Brain microvascular endothelial cell (primary cell): Measurements from ENCODE around the gene CCDC33.

ENCODE experiments used
- DNase-seq: peaks from one replicate; pipeline ENCODE4 v3.0.0-alpha.2; 2020
- H3K27ac ChIP-seq: fragments of 250-450 bp; sonication (Bioruptor Pico); 2 replicates; pipeline ENCODE4 v1.5.1; 2020; ENCODE audit warnings: mild to moderate bottlenecking, moderate library complexity
- H3K27me3 ChIP-seq: fragments of 250-450 bp; sonication (Bioruptor Pico); replicated peaks from 2 replicates; pipeline ENCODE4 v1.5.1; 2020; ENCODE audit warnings: mild to moderate bottlenecking
- H3K36me3 ChIP-seq: fragments of 250-450 bp; sonication (Bioruptor Pico); replicated peaks from 2 replicates; pipeline ENCODE4 v1.5.1; 2020; ENCODE audit warnings: mild to moderate bottlenecking
- H3K4me3 ChIP-seq: 2 replicates; pipeline ENCODE4 v1.5.1; 2011; ENCODE audit warnings: low read depth, mild to moderate bottlenecking, control low read depth, low read length, moderate library complexity
- CTCF ChIP-seq: IDR thresholded peaks from 2 replicates; pipeline ENCODE4 v1.5.1; 2011; ENCODE audit warnings: low read depth, mild to moderate bottlenecking, moderate library complexity, low read length, control low read depth, inconsistent platforms; ENCODE audit errors: missing control alignments
- in situ Hi-C: cut with HindIII; loops from 2 replicates; pipeline ENCODE4 v1.10.0; 2017; ENCODE audit warnings: low sequenced_read_pairs, low pct_ligation_motif_present

CCDC33 gene

GRCh38 chr15:74297887-74298286 is 61.8 kb downstream of the CCDC33 start:
- H3K27me3 ChIP-seq, result peaks cover 29% of the 10 kb centered on the region
- TF ChIP-seq CTCF, result no peak
- no peak overlapping the region for H3K27ac ChIP-seq
- no peak for DNase-seq
- H3K4me3 ChIP-seq, result no peak overlapping the region
- H3K36me3 ChIP-seq, result no peaks in the 10 kb centered on the region
- in situ Hi-C loops, result no loop called here

GRCh38 chr15:74300057-74300795 is 64.1 kb downstream of the CCDC33 start:
- Histone ChIP-seq H3K36me3 (no peaks in the 10 kb centered on the region), H3K27me3 (peaks cover 30% of the 10 kb centered on the region), H3K27ac (no peak overlapping the region), H3K4me3 (no peak overlapping the region)
- DNase-seq, result no peak
- in situ Hi-C loops, result loop anchor here (25.0 kb wide), 1 partner anchor 188 kb away; no protein-coding TSS in a partner anchor
- no peak for TF ChIP-seq CTCF

GRCh38 chr15:74301583-74302361 is 65.6 kb downstream of the CCDC33 start:
- Histone ChIP-seq H3K27ac (no peak overlapping the region), H3K27me3 (peaks cover 39% of the 10 kb centered on the region), H3K4me3 (no peak overlapping the region), H3K36me3 (no peaks in the 10 kb centered on the region)
- DNase-seq, result no peak
- TF ChIP-seq CTCF, result no peak
- in situ Hi-C loops, result loop anchor here (25.0 kb wide), 1 partner anchor 189 kb away; no protein-coding TSS in a partner anchor

- peaks cover 40% of the 10 kb centered on the region for H3K27me3 ChIP-seq
- H3K4me3 ChIP-seq, result no peak overlapping the region
- in situ Hi-C loops, result loop anchor here (25.0 kb wide), 1 partner anchor 191 kb away; no protein-coding TSS in a partner anchor
- no peak overlapping the region for H3K27ac ChIP-seq
- no peaks in the 10 kb centered on the region for H3K36me3 ChIP-seq
- peak; percentile 85 for TF ChIP-seq CTCF
- no peak for DNase-seq
These were observed 66.8 kb downstream of the CCDC33 start for GRCh38 chr15:74302821-74303359.

- TF ChIP-seq CTCF, result no peak
- Histone ChIP-seq H3K27ac (no peak overlapping the region), H3K27me3 (peaks cover 40% of the 10 kb centered on the region), H3K4me3 (no peak overlapping the region), H3K36me3 (no peaks in the 10 kb centered on the region)
- in situ Hi-C loops, result loop anchor here (25.0 kb wide), 1 partner anchor 192 kb away; no protein-coding TSS in a partner anchor
- DNase-seq, result no peak
These were observed 67.7 kb downstream of the CCDC33 start for GRCh38 chr15:74303741-74304309.
